ENCODE results near the gene A3GALT2. TPM values are rescaled to one million over a fixed set of nuclear protein-coding genes. Genes with fewer than 3 reads are reported as not detected.

The A3GALT2 gene
- total and polyA plus RNA-seq, 9 of the 15 experiments (the other 6 are each of a cell fraction or from before 2014, with no cell fraction given): not detected

DNA sequence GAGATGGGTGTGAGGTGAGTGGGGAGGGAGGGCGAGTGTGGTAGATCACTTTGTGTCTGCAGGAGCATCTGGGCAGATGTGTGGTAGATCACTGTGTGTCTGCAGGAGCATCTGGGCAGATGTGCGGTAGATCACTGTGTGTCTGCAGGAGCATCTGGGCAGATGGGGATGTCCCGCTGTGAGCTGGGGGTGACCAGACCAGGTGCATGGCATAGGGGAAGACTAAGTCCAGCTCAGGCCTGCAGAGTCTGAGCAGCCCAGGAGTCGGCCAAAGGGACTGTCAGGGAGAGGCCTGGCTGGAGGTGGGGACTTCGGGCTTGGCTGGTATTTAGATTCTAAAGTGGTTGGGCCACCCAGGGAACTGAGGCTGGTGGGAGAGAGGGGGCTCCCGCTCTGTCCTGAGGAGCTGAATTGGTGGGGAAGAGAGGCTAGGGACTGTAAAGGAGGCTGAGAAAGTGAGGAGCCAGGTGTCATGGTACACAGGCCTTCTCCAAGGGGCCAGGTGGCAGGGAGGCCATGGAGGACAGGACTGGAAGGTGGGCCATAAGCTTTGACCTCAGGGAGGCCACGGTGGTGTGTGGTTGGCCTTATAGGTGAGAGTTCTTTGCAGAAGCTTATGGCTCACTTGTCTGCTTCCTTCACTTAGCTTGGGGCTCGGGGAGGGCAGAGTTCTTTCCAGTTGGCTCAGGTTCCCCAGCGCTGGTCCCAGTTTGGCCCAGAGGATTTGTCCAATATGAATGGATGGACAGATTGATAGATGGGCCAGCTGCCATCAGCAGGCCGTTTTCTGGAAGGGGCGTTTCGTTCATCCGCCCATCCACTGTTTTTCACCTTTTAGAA, 49.0 kb downstream of the A3GALT2 start:
- Histone ChIP-seq H3K4me1 (replicated peaks in 1 of 2; ENCODE audit: control insufficient read depth in 2 of 2, insufficient read depth in 2 of 2, low read length in 2 of 2) (peaks cover 3 to 11% of the 10 kb centered on the region in 2 experiments; a peak in 4 of 5 replicates), H3K9me1 (ENCODE audit: control insufficient read depth, insufficient read depth, low read length) (no peaks in the 10 kb centered on the region), H3K9ac (ENCODE audit: insufficient read depth in 1 of 2, low read depth in 2 of 2, low read length in 2 of 2) (no peak overlapping the region), H3K4me2 (ENCODE audit: insufficient read depth, low read length) (no peak overlapping the region), H2AFZ (ENCODE audit: low read depth, low read length) (no peak overlapping the region), H3K9me3 (replicated peaks; ENCODE audit: control insufficient read depth, insufficient read depth, low read depth, low read length) (no peaks in the 10 kb centered on the region), H3K4me3 (no peak overlapping the region), H3K36me3 (ENCODE audit: control insufficient read depth, insufficient read depth, low read length) (no peaks in the 10 kb centered on the region), H4K20me1 (replicated peaks; ENCODE audit: control insufficient read depth, insufficient read depth, low read length) (peaks cover 7% of the 10 kb centered on the region; the same call in 1 of the 2 replicates), H3K79me2 (ENCODE audit: control insufficient read depth, insufficient read depth, low read length) (no peaks in the 10 kb centered on the region), H3K27ac (ENCODE audit: extremely low read depth, low read depth, low read length) (no peak overlapping the region), H3K27me3 (ENCODE audit: control insufficient read depth in 2 of 2, insufficient read depth in 2 of 2, low read length in 2 of 2) (peaks cover 0 to 40% of the 10 kb centered on the region in 2 experiments; a peak in 4 of 5 replicates)
- ChIA-PET POLR2A (interaction anchor here (0.6 kb wide), 1 partner anchor 230 kb away, joined by 4 read pairs; no protein-coding TSS in a partner anchor), CTCF (ENCODE audit: low intra/inter-chr PET ratio) (no interaction called here)
- no TSS peak for BruUV-seq (replicated peaks)
- in situ Hi-C loops (cut with MboI) (no loop called here), intact Hi-C loops (cut with micrococcal nuclease) (no loop called here)
- WGBS (ENCODE audit: insufficient coverage, low coverage, missing lambda C conversion rate): 3% methylated on average over 13 of the region's 13 CpGs
- ATAC-seq (no peak; the same call in 2 of the 3 replicates), DNase-seq (ENCODE audit: extremely low read depth in 1 of 4, low spot score in 3 of 4) (no peak), FAIRE-seq (no peak)
- TF ChIP-seq, protein P1, sequence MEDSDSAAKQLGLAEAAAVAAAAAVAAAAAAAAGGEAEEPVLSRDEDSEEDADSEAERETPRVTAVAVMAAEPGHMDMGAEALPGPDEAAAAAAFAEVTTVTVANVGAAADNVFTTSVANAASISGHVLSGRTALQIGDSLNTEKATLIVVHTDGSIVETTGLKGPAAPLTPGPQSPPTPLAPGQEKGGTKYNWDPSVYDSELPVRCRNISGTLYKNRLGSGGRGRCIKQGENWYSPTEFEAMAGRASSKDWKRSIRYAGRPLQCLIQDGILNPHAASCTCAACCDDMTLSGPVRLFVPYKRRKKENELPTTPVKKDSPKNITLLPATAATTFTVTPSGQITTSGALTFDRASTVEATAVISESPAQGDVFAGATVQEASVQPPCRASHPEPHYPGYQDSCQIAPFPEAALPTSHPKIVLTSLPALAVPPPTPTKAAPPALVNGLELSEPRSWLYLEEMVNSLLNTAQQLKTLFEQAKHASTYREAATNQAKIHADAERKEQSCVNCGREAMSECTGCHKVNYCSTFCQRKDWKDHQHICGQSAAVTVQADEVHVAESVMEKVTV (CRISPR knock-in tag; IDR thresholded peaks at IDR 0.05): no peak
- TF ChIP-seq ZC3H11A (IDR thresholded peaks at IDR 0.05; ENCODE audit: low read depth, low read length): no peak
- TF ChIP-seq PRMT5 (CRISPR knock-in tag; IDR thresholded peaks at IDR 0.05): no peak
- no peak for TF ChIP-seq ATF1 (CRISPR knock-in tag; IDR thresholded peaks at IDR 0.05)
- TF ChIP-seq ATF1 (tag; IDR thresholded peaks at IDR 0.05): no peak
- no peak for TF ChIP-seq NCOA6 (IDR thresholded peaks at IDR 0.05)
- TF ChIP-seq, protein P2, sequence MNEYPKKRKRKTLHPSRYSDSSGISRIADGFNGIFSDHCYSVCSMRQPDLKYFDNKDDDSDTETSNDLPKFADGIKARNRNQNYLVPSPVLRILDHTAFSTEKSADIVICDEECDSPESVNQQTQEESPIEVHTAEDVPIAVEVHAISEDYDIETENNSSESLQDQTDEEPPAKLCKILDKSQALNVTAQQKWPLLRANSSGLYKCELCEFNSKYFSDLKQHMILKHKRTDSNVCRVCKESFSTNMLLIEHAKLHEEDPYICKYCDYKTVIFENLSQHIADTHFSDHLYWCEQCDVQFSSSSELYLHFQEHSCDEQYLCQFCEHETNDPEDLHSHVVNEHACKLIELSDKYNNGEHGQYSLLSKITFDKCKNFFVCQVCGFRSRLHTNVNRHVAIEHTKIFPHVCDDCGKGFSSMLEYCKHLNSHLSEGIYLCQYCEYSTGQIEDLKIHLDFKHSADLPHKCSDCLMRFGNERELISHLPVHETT (CRISPR knock-in tag; conservative IDR thresholded peaks at IDR 0.05 in 1 of 2, IDR thresholded peaks at IDR 0.05 in 1 of 2): no peak
- TF ChIP-seq MAFK (IDR thresholded peaks at IDR 0.05; ENCODE audit: low read length): no peak
- no peak for TF ChIP-seq ELF2 (CRISPR knock-in tag; IDR thresholded peaks at IDR 0.05)
- no peak for TF ChIP-seq ILK (tag; IDR thresholded peaks at IDR 0.05; ENCODE audit: borderline replicate concordance, low read depth)
- TF ChIP-seq, protein P3, sequence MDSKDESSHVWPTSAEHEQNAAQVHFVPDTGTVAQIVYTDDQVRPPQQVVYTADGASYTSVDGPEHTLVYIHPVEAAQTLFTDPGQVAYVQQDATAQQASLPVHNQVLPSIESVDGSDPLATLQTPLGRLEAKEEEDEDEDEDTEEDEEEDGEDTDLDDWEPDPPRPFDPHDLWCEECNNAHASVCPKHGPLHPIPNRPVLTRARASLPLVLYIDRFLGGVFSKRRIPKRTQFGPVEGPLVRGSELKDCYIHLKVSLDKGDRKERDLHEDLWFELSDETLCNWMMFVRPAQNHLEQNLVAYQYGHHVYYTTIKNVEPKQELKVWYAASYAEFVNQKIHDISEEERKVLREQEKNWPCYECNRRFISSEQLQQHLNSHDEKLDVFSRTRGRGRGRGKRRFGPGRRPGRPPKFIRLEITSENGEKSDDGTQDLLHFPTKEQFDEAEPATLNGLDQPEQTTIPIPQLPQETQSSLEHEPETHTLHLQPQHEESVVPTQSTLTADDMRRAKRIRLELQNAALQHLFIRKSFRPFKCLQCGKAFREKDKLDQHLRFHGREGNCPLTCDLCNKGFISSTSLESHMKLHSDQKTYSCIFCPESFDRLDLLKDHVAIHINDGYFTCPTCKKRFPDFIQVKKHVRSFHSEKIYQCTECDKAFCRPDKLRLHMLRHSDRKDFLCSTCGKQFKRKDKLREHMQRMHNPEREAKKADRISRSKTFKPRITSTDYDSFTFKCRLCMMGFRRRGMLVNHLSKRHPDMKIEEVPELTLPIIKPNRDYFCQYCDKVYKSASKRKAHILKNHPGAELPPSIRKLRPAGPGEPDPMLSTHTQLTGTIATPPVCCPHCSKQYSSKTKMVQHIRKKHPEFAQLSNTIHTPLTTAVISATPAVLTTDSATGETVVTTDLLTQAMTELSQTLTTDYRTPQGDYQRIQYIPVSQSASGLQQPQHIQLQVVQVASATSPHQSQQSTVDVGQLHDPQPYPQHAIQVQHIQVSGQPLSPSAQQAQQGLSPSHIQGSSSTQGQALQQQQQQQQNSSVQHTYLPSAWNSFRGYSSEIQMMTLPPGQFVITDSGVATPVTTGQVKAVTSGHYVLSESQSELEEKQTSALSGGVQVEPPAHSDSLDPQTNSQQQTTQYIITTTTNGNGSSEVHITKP (IDR thresholded peaks at IDR 0.05; ENCODE audit: partially characterized antibody): no peak
- TF ChIP-seq FOXA1 (IDR thresholded peaks at IDR 0.05; ENCODE audit: borderline replicate concordance): no peak
- TF ChIP-seq SP2 (IDR thresholded peaks at IDR 0.05; ENCODE audit: extremely low read depth, low read depth, low read length, poor library complexity, severe bottlenecking): no peak
